NCI-H2227 treated with DMSO at 0.1 percent for 48 hours (cell line): ENCODE measurements around the gene RIPK4.
"Not testable (repeated sequence)": the region's sequence is repeated elsewhere in the genome, so short reads cannot be mapped to it uniquely, and the experiment has no call there.

Experiments used
- DNase-seq: peaks from one replicate; lab custom pipeline; 2025; lab: John Stamatoyannopoulos, UW

Gene RIPK4

DNA sequence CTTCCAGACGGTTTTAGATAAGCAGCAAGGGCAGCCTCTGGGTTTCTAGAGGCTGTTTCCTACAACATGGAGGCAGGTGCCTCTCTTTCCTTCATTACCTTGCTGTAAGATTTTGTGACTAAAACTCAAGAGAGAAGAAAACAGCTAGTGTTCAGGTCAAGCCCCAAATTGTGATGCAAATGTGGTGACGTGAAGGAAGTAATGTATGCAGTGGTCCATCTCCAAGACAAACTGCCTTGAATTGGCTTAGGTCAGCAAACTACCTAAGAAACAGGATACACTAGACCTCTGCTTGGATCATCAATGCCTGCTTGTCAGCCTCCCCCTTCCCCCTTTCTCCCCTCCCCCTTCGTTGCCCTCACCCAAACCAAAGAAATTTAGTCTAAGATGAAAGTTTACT, 28.9 kb upstream of the RIPK4 start:
- DNase-seq: no peak

DNA sequence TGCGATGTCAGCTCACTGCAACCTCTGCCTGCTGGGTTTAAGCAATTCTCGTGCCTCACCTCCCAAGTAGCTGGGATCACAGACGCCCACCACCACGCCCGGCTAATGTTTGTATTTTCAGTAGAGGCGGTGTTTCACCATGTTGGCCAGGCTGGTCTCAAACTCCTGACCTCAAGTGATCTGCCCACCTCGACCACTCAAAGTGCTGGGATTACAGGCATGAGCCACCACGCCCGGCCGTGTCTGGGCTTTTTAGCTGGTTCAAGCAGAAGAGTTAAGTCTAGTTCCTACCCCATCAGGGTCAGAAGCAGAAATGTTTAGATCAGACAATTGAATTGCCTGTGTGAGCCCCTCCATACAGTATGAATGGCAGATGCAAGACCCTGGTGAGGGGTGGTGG, 27.7 kb upstream of the RIPK4 start:
- DNase-seq: no peak

- DNase-seq: no peak
These were observed 25.9 kb upstream of the RIPK4 start for GRCh38 chr21:41792711-41793110.

GRCh38 chr21:41786509-41786987, 19.7 kb upstream of the RIPK4 start:
- no peak for DNase-seq

GRCh38 chr21:41785262-41785661, 18.4 kb upstream of the RIPK4 start:
- DNase-seq: not testable (repeated sequence)

- DNase-seq: no peak
These were observed 17.7 kb upstream of the RIPK4 start for GRCh38 chr21:41784456-41785102.

DNA sequence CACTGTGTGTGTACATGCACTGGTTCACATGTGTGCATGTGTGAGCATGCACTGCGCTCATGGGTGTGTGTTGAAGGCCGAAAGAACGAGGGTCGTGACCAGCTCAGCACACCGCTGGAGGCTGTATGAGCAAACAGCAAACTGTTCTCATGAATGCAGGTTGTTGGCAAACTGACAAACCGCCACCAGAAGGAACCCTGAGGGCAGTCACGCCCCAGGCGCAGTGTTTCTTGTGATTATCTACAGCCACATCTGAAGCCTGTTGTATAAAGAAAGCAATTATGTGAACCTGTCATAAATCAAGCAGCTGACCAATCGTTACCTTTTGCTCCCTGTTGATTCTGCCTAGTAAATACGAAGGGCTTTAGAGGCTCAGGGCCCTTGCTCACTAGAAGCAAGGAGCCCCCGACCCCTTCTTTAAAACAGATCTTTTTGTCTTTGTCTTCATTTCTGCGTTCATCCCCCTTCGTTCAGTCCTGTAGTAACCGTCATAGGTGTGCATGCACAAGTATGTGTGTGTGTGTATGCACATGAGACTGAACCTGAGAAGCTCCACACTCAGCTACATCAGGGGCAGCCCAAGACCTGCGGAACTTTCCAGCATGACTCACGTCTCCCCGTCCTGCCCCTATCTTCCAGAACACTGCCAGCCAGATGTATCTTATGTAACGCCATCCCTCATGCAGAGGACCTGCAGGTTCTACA, 16.8 kb upstream of the RIPK4 start:
- peak; percentile 81 for DNase-seq

DNA sequence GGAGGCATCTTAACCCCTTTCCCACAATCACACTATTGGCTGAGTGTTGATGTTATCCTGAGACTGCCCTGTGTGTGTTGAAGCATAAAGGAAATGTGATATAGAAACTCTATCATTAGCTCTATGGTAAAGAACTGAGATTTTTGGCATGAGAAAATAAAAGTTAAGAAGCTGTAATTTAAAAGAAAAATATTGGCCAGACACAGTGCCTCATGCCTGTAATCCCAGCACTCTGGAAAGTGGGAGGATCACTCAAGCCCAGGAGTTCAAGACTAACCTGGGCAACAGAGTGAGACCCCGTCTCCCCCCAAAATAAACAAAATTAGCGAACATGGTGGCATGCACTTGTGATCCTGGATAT, 14.2 kb upstream of the RIPK4 start:
- no peak for DNase-seq

GRCh38 chr21:41780337-41781049, 13.6 kb upstream of the RIPK4 start:
- DNase-seq: no peak

DNA sequence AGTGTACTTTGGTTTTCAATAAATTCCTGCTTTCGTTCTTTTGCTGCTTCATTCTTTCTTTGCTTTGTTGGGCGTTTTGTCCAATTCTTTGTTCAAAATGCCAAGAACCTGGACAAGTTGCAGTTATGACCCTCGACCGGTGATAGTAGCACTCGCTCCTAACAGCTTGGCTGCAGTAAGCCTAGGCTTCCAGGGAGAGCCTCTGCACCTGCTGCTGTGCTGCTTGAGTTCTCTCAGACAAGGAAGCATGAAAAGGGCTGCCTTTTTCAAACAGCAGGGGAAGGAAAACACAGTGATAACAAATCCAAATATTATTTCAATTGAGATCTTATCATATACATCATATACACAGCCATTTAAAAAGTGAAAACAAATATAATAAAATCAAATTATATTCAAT, 12.8 kb upstream of the RIPK4 start:
- DNase-seq: no peak

- DNase-seq: no peak
These were observed 12.2 kb upstream of the RIPK4 start for GRCh38 chr21:41778930-41779600.

GRCh38 chr21:41777951-41778815, 11.3 kb upstream of the RIPK4 start:
- peak; percentile 28 for DNase-seq

DNA sequence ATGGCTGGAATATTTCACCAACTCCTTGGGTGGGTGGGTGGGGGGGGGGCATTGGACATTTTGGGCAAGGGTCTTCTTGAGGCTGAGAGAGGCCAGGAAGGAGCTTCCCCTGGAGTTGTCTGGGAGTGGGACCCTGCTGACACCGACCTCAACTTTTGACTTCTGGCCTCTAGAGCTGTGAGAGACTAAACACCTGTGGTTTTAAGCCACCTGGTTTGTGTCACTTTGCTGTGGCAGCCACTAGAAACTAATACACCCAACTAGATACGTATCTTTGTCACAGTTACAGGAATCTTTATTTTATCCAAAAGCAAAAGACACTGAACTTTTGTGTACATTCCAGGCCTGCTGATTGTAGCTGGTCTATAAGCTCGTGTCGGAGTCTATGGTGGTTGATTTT, 9.9 kb upstream of the RIPK4 start:
- no peak for DNase-seq

DNA sequence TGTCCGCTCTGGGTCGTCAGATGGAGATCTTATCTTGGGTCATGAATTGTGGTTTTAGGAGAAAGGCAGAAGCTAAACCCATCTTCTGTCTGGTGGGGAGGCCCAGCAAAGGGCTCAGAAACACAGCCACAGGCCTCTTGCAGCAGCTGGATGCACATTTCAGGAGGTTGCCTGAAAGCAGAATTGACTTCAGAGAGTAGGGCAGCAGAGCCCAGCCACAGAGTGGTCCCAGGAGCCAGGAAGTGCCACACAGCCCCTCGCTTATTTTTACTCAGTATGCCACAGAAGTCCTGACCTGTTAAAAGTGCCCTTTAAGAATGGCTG, 8.3 kb upstream of the RIPK4 start:
- no peak for DNase-seq

- no peak for DNase-seq
These were observed 7.8 kb upstream of the RIPK4 start for GRCh38 chr21:41774467-41775148.

GRCh38 chr21:41772351-41773080, 5.7 kb upstream of the RIPK4 start:
- no peak for DNase-seq

DNA sequence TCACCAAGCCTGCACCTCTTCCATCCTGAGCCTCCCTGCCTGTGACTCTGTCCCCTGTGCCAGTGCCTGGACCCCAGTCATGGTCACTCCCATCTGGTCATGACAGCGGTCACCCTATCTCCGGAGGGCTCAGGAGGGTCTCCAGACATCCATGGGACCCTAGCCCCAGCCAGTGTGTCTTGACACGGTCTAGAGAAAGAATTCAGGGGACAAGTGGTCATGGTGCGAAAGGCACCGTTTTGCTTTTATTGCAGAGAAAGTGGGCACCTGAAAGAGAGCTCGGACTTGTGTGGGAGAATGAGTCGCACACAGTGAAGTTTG, 4.7 kb upstream of the RIPK4 start:
- DNase-seq: no peak

DNA sequence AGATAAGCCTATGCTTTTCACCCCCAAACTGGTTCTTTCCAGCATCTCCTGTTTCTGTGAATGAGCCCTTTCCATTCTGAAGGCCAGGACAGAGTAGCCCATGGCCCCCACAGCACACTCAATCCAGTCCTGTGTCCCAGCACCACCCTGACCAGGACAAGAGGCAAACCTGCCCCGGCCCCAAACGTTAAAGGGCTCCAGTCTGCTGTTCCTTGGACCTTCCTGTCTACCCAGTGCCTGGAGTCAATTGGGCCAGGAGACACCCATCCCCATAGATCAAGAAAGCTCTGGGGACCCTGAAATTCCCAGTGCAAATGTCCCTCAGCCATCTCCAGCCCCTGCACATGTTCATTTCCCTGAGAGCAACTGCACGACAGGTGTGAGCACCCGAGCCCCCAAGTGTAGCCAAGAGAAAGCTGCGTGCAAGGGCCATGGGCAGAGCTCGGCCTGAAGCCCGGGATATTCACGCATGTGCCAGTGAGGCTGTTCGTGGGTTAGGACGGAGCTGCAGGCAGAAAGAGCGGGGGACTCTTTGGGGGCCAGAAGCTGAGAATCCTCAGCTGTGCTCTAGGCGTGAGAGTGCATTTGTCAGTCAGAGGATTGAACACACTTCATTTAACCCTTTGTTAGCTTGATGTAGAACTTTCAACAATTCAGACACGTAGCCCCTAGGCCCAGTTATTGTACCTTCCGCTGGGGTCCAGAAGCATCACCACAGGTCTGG, 4.2 kb upstream of the RIPK4 start:
- no peak for DNase-seq

DNA sequence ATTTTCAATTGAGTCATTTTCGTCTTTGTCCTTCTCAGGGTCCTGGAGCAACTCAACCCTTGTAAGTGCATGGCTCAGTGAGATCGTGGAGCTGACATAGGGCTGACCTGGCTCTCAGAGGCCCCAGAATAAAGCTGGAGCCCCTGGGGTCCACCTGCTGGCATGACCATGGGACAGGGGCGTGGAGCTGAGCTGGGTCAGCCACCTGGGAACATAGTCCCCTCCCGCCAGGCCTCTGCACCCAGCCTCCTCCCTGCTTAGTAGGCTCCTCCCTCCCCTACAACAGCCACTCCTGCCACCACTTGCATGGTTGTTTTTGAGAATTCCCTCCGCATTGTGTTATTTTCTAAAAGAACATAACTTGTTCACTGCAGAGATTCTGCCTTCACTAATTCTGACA, 3.1 kb upstream of the RIPK4 start:
- DNase-seq: no peak

DNA sequence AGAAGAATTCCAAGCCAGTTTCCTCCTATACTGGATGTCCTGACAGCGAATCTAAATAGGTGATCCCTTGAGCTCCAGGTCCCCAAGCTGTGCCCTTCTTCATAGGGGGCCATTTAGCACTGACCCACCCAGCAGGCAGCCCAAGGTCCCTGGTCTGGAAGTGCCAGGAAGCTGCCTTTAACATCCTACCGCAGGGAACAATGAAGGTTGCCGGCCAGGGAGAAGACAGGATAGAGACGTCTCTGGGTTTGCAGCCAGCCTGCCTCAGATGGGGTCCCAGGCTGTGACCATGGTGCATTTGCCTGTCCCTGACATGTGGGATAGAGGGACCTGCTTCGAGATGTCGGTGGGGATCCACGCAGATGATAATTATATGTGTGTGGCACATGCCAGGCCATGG, 2.7 kb upstream of the RIPK4 start:
- no peak for DNase-seq
